ENCODE data around the gene HKDC1.

HKDC1 gene

GRCh38 chr10:69269761-69270160 lies 49.6 kb downstream of the HKDC1 start:
- in situ Hi-C loops (cut with MboI; ENCODE audit: low pct_unique_long_range_greater_than_20kb, low sequenced_read_pairs, unreplicated experiment): no loop called here
- no peak for DNase-seq (ENCODE audit: low spot score)
- no peak for TF ChIP-seq CTCF (IDR thresholded peaks at IDR 0.05; ENCODE audit: extremely low read depth, insufficient read depth, missing control alignments)

- in situ Hi-C loops (cut with MboI; ENCODE audit: low pct_unique_long_range_greater_than_20kb, low sequenced_read_pairs, unreplicated experiment): no loop called here
Measured at GRCh38 chr10:69270990-69271389, 50.9 kb downstream of the HKDC1 start.

GRCh38 chr10:69272624-69273023 lies 52.5 kb downstream of the HKDC1 start:
- in situ Hi-C loops (cut with MboI; ENCODE audit: low pct_unique_long_range_greater_than_20kb, low sequenced_read_pairs, unreplicated experiment): no loop called here
- TF ChIP-seq CTCF (IDR thresholded peaks at IDR 0.05; ENCODE audit: extremely low read depth, insufficient read depth, missing control alignments): no peak
- no peak for DNase-seq (ENCODE audit: low spot score)

More at GRCh38 chr10:69270990-69271389, 50.9 kb downstream of the HKDC1 start:
- TF ChIP-seq CTCF (IDR thresholded peaks at IDR 0.05; ENCODE audit: extremely low read depth, insufficient read depth, missing control alignments): no peak
- DNase-seq (ENCODE audit: low spot score): no peak

- in situ Hi-C loops (cut with MboI; ENCODE audit: low pct_unique_long_range_greater_than_20kb, low sequenced_read_pairs, unreplicated experiment): no loop called here
Measured at GRCh38 chr10:69275444-69275843, 55.3 kb downstream of the HKDC1 start.

GRCh38 chr10:69276503-69276902 lies 56.4 kb downstream of the HKDC1 start:
- in situ Hi-C loops (cut with MboI; ENCODE audit: low pct_unique_long_range_greater_than_20kb, low sequenced_read_pairs, unreplicated experiment): no loop called here
- no peak for TF ChIP-seq CTCF (IDR thresholded peaks at IDR 0.05; ENCODE audit: extremely low read depth, insufficient read depth, missing control alignments)
- DNase-seq (ENCODE audit: low spot score): no peak

More at GRCh38 chr10:69275444-69275843, 55.3 kb downstream of the HKDC1 start:
- no peak for DNase-seq (ENCODE audit: low spot score)
- no peak for TF ChIP-seq CTCF (IDR thresholded peaks at IDR 0.05; ENCODE audit: extremely low read depth, insufficient read depth, missing control alignments)

- in situ Hi-C loops (cut with MboI; ENCODE audit: low pct_unique_long_range_greater_than_20kb, low sequenced_read_pairs, unreplicated experiment): no loop called here
- no peak for TF ChIP-seq CTCF (IDR thresholded peaks at IDR 0.05; ENCODE audit: extremely low read depth, insufficient read depth, missing control alignments)
- DNase-seq (ENCODE audit: low spot score): no peak
Measured at GRCh38 chr10:69278446-69278963, 58.4 kb downstream of the HKDC1 start, which contains the start of gene HK1. TSS of gene HK1 (plus strand) at chr10:69278496.

Measured in GM13977 (cell line).